Keratinocyte (primary cell): ENCODE data around the gene GRAMD2B. TPM values are rescaled to one million over a fixed set of nuclear protein-coding genes. Genes with fewer than 3 reads are reported as not detected.
"Not testable (repeated sequence)": the region's sequence is repeated elsewhere in the genome, so short reads cannot be mapped to it uniquely, and the experiment has no call there.

ENCODE experiments used
- DNase-seq: peaks from one replicate; pipeline ENCODE4 v3.0.0-alpha.2; 2011; ENCODE audit warnings: low read depth, missing footprints, low spot score
- FAIRE-seq: peaks from 2 replicates; lab custom pipeline; 2011; peaks lifted over from hg19 to GRCh38; lab: Jason Lieb, UNC
- H2AFZ ChIP-seq: 2 replicates; pipeline ENCODE4 v1.6.0; 2012; ENCODE audit warnings: low read length, control low read depth, inconsistent platforms; ENCODE audit not compliant: control insufficient read depth
- H3K27ac ChIP-seq: 2 replicates; pipeline ENCODE4 v1.5.1; 2011; ENCODE audit warnings: low read length; ENCODE audit not compliant: control insufficient read depth, insufficient read depth
- H3K27me3 ChIP-seq: 3 replicates; pipeline ENCODE4 v1.6.0; 2011; ENCODE audit warnings: low read length; ENCODE audit not compliant: control insufficient read depth, insufficient read depth; ENCODE audit errors: extremely low read depth
- H3K36me3 ChIP-seq, 2 experiments: 2 replicates in 1 of 2; 3 replicates in 1 of 2; pipeline ENCODE4 v1.5.1; 2011; ENCODE audit warnings: low read length in 2 of 2, mild to moderate bottlenecking in 1 of 2; ENCODE audit not compliant: control insufficient read depth in 2 of 2, insufficient read depth in 2 of 2; ENCODE audit errors: extremely low read depth in 1 of 2
- H3K4me1 ChIP-seq: 3 replicates; pipeline ENCODE4 v1.5.1; 2011; ENCODE audit warnings: low read length; ENCODE audit not compliant: control insufficient read depth, insufficient read depth; ENCODE audit errors: extremely low read depth
- H3K4me2 ChIP-seq: 3 replicates; pipeline ENCODE4 v1.6.0; 2011; ENCODE audit warnings: low read depth, low read length; ENCODE audit not compliant: control insufficient read depth, insufficient read depth; ENCODE audit errors: extremely low read depth
- H3K4me3 ChIP-seq, 3 experiments: fragments of 200-600 bp in 1 of 3; sonication (generic) in 1 of 3; 2 replicates in 2 of 3; 3 replicates in 1 of 3; pipeline ENCODE4 v1.5.1; 2011 to 2016; ENCODE audit warnings: low read length in 3 of 3, mild to moderate bottlenecking in 3 of 3, control low read depth in 2 of 3, inconsistent platforms in 1 of 3, low read depth in 1 of 3, mixed read lengths in 1 of 3, mixed run types in 1 of 3, moderate library complexity in 1 of 3; ENCODE audit not compliant: control insufficient read depth in 2 of 3, insufficient read depth in 2 of 3; ENCODE audit errors: extremely low read depth in 1 of 3
- H3K79me2 ChIP-seq: 2 replicates; pipeline ENCODE4 v1.6.0; 2012; ENCODE audit warnings: low read length; ENCODE audit not compliant: control insufficient read depth, insufficient read depth
- H3K9ac ChIP-seq: 3 replicates; pipeline ENCODE4 v1.6.0; 2011; ENCODE audit warnings: low read length; ENCODE audit not compliant: control insufficient read depth, insufficient read depth; ENCODE audit errors: extremely low read depth
- H3K9me1 ChIP-seq: 3 replicates; pipeline ENCODE4 v1.6.0; 2011; ENCODE audit warnings: low read length; ENCODE audit not compliant: control insufficient read depth, insufficient read depth; ENCODE audit errors: extremely low read depth
- H3K9me3 ChIP-seq: 2 replicates; pipeline ENCODE4 v1.5.1; 2012; ENCODE audit warnings: low read depth, low read length; ENCODE audit not compliant: control insufficient read depth
- H4K20me1 ChIP-seq: 3 replicates; pipeline ENCODE4 v1.6.0; 2011; ENCODE audit warnings: low read length; ENCODE audit not compliant: control insufficient read depth, insufficient read depth; ENCODE audit errors: extremely low read depth
- EZH2 ChIP-seq: IDR thresholded peaks from one replicate; pipeline ENCODE4 v1.6.1; 2012; ENCODE audit warnings: inconsistent platforms, mild to moderate bottlenecking, low read length, moderate library complexity
- dilution Hi-C: fragments of 300-500 bp; cut with MboI; formaldehyde crosslinking; loops from one replicate; pipeline ENCODE4 v1.7.0; 2020; ENCODE audit warnings: low sequenced_read_pairs; ENCODE audit not compliant: extremely low pct_ligation_motif_present
- polyA plus RNA-seq, 5 experiments: library from polyadenylated mRNA; depleted of rRNA in 3 of 5; stranded (reverse) in 3 of 5; stranded (forward) in 1 of 5; unstranded in 1 of 5; fragments of >200 nt; gene quantifications; 1 replicate in 1 of 5; 2 replicates in 3 of 5; 3 replicates in 1 of 5; pipeline versions ENCODE4 v1.2.1 to v1.2.3, GENCODE V29; 2011 to 2012; ENCODE audit warnings: missing spikeins in 2 of 5, low read depth in 1 of 5, low replicate concordance in 1 of 5
- TF ChIP-seq, protein P1 (sequence below), 3 experiments: IDR thresholded peaks in 1 of 3; conservative IDR thresholded peaks in 1 of 3; optimal IDR thresholded peaks in 1 of 3; 2 replicates in 2 of 3; 3 replicates in 1 of 3; pipeline versions ENCODE3 to v1.5.1; 2011; ENCODE audit warnings: low read length in 3 of 3, mild to moderate bottlenecking in 3 of 3, moderate library complexity in 2 of 3, control low read depth in 1 of 3, inconsistent platforms in 1 of 3; ENCODE audit not compliant: insufficient read depth in 2 of 3; ENCODE audit errors: extremely low read depth in 1 of 3

The GRAMD2B gene
- polyA plus RNA-seq, 1 donor (not counting 4 experiments of a cell fraction or from before 2014, with no cell fraction given) = 45.9 TPM

DNA sequence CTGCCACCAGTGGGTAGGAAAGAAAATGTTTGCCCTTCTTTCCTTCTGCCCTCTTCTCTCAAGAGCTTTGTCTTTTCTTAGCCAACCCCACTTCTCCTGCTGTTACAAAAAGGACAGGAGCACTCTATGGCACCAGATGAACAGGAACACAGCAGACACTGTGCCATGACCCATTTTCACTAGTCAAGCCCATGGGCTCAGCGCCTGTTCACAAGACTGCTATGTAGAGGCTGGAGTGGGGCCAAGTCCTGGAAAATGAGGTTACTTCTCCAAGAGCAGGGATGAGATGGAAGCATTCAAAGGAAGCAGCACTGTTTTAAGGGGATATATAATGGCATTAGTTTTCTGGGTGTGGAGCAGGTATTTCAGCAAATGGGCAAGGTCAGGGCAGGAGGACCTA lies 46.8 kb upstream of the GRAMD2B start:
- no peak overlapping the region for H3K27ac ChIP-seq
- TF ChIP-seq, protein P1, sequence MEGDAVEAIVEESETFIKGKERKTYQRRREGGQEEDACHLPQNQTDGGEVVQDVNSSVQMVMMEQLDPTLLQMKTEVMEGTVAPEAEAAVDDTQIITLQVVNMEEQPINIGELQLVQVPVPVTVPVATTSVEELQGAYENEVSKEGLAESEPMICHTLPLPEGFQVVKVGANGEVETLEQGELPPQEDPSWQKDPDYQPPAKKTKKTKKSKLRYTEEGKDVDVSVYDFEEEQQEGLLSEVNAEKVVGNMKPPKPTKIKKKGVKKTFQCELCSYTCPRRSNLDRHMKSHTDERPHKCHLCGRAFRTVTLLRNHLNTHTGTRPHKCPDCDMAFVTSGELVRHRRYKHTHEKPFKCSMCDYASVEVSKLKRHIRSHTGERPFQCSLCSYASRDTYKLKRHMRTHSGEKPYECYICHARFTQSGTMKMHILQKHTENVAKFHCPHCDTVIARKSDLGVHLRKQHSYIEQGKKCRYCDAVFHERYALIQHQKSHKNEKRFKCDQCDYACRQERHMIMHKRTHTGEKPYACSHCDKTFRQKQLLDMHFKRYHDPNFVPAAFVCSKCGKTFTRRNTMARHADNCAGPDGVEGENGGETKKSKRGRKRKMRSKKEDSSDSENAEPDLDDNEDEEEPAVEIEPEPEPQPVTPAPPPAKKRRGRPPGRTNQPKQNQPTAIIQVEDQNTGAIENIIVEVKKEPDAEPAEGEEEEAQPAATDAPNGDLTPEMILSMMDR (optimal IDR thresholded peaks at IDR 0.05 in 1 of 3, IDR thresholded peaks at IDR 0.05 in 1 of 3, conservative IDR thresholded peaks at IDR 0.05 in 1 of 3; ENCODE audit: extremely low read depth in 1 of 3, insufficient read depth in 2 of 3, low read length in 3 of 3) = no peak
- TF ChIP-seq EZH2 = no peak
- H3K79me2 ChIP-seq = no peaks in the 10 kb centered on the region
- H3K36me3 ChIP-seq = no peaks in the 10 kb centered on the region
- no peaks in the 10 kb centered on the region for H3K27me3 ChIP-seq
- H3K4me1 ChIP-seq = no peaks in the 10 kb centered on the region
- no peak overlapping the region for H3K9ac ChIP-seq
- no peaks in the 10 kb centered on the region for H3K9me1 ChIP-seq
- peak overlapping the region; percentile 27 for H2AFZ ChIP-seq
- no peaks in the 10 kb centered on the region for H4K20me1 ChIP-seq
- no peak overlapping the region for H3K4me3 ChIP-seq
- peak; percentile 55 for FAIRE-seq
- dilution Hi-C loops = no loop called here
- H3K9me3 ChIP-seq = no peaks in the 10 kb centered on the region
- no peak overlapping the region for H3K4me2 ChIP-seq
- DNase-seq = no peak

DNA sequence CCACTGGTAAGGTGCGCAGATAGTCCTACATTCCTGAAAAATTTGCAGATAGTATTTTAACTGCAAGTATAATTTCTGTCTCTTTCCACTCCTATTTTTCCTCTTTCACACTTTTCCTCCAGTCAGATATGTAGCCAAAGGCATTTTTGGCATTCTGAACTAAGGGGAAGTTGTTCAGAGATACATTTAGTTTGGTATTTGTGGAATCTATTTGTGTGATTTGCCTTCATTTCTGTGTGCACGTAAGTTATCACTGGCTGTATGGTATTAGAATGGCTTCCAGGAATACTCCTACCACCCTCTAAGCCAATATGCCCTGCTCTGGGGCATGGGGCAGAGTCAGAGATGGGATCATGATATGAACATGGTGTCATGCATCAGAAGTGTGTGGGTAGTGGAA lies 45.8 kb upstream of the GRAMD2B start:
- TF ChIP-seq EZH2 = no peak
- TF ChIP-seq, protein P1 (optimal IDR thresholded peaks at IDR 0.05 in 1 of 3, IDR thresholded peaks at IDR 0.05 in 1 of 3, conservative IDR thresholded peaks at IDR 0.05 in 1 of 3; ENCODE audit: extremely low read depth in 1 of 3, insufficient read depth in 2 of 3, low read length in 3 of 3) = no peak
- FAIRE-seq (no peak), DNase-seq (no peak)
- dilution Hi-C loops = no loop called here
- Histone ChIP-seq H3K4me2 (no peak overlapping the region), H3K4me3 (no peak overlapping the region), H3K4me1 (no peaks in the 10 kb centered on the region), H3K36me3 (no peaks in the 10 kb centered on the region), H3K9ac (no peak overlapping the region), H3K27ac (no peak overlapping the region), H2AFZ (peak overlapping the region; percentile 74), H3K9me3 (no peaks in the 10 kb centered on the region), H4K20me1 (no peaks in the 10 kb centered on the region), H3K27me3 (no peaks in the 10 kb centered on the region), H3K9me1 (no peaks in the 10 kb centered on the region), H3K79me2 (no peaks in the 10 kb centered on the region)

DNA sequence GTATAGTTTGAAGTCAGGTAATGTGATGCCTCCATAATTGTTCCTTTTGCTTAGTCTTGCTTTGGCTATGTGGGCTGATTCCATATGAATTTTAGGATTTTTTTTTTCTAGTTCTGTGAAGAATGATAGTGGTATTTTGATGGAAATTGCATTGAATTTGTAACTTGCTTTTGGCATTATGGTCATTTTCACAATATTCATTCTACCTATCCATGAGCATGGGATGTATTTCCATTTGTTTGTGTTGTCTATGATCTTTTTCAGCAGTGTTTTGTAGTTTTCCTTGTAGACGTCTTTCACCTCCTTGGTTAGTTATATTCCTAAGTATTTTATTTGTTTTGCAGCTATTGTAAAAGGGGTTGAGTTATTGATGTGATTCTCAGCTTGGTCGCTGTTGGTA lies 42.9 kb upstream of the GRAMD2B start:
- H3K9me1 ChIP-seq, H3K4me1 ChIP-seq, H4K20me1 ChIP-seq, H2AFZ ChIP-seq, H3K27ac ChIP-seq, FAIRE-seq, H3K9me3 ChIP-seq, DNase-seq, H3K4me3 ChIP-seq, H3K4me2 ChIP-seq, dilution Hi-C loops, H3K36me3 ChIP-seq, H3K79me2 ChIP-seq, H3K9ac ChIP-seq, H3K27me3 ChIP-seq: not testable (repeated sequence)
